ENCODE data around the gene DDX18.

DNA sequence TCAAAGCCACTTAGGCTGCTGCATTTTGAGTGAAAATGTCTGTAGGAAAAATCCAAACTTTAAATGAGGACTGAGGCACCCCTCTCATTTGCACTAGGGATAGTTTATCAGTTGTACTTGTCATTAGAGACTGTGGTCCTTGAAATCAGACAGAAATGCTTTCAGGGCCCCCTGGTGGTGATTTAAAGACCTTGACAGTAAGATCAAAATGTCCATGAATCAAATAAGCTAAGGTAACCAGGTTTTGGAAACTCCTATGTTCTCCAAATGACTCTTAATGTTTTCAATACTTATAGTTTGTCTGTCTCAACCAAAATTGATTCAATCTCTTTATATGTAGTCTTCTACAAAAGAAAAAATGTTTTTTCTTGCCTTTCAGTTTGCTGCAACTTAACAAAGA, 28.8 kb upstream of the DDX18 start:
- TF ChIP-seq, protein P1, sequence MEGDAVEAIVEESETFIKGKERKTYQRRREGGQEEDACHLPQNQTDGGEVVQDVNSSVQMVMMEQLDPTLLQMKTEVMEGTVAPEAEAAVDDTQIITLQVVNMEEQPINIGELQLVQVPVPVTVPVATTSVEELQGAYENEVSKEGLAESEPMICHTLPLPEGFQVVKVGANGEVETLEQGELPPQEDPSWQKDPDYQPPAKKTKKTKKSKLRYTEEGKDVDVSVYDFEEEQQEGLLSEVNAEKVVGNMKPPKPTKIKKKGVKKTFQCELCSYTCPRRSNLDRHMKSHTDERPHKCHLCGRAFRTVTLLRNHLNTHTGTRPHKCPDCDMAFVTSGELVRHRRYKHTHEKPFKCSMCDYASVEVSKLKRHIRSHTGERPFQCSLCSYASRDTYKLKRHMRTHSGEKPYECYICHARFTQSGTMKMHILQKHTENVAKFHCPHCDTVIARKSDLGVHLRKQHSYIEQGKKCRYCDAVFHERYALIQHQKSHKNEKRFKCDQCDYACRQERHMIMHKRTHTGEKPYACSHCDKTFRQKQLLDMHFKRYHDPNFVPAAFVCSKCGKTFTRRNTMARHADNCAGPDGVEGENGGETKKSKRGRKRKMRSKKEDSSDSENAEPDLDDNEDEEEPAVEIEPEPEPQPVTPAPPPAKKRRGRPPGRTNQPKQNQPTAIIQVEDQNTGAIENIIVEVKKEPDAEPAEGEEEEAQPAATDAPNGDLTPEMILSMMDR (conservative IDR thresholded peaks at IDR 0.05; ENCODE audit: low read length): peak; percentile 87
- TF ChIP-seq EZH2phosphoT487 (IDR thresholded peaks at IDR 0.05; ENCODE audit: borderline replicate concordance, low read depth, low read length): no peak
